ENCODE measurements around the gene SDK2. TPM values are rescaled to one million over a fixed set of nuclear protein-coding genes. Genes with fewer than 3 reads are reported as not detected.

SDK2 gene
- total and polyA plus RNA-seq, 2 of the 8 experiments (the other 6 are each of a cell fraction or from before 2014, with no cell fraction given): 3.9 to 4.1 TPM

DNA sequence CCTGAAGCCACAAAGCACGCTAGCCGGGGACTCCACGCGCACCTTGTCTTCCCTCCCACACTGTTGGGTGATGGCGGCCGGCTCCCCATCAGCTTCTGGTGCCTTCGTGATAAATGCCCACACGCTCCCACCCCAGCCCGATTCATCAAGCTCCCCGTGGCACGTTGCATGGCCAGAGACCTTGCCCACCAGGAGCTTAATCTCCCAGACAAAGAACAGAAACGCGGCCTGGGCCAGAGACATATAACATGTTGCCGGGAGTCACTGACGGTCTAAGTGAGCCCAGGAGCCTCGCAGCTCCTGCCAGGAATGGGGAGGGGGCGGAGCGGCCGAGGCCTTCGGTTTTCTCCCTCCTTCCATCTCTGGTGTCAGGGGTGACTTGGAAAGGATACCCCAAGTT, 93.1 kb downstream of the SDK2 start:
- H3K4ac ChIP-seq (replicated peaks; ENCODE audit: insufficient read length, low read depth, low read length): no peak overlapping the region
- H3K4me3 ChIP-seq (ENCODE audit: extremely low read depth in 1 of 4, insufficient read depth in 2 of 4, low read depth in 3 of 4, low read length in 4 of 4): no peak overlapping the region
- no peak for DNase-seq (ENCODE audit: low read depth in 1 of 2, low spot score in 2 of 2)
- H2BK5ac ChIP-seq (ENCODE audit: low read depth, low read length): peak overlapping the region; percentile 60; the same call in 1 of the 2 replicates
- peaks cover 0 to 3% of the 10 kb centered on the region in 2 experiments for H4K20me1 ChIP-seq (replicated peaks in 1 of 2; ENCODE audit: control insufficient read depth in 1 of 2, insufficient read depth in 2 of 2, low read length in 2 of 2)
- H4K8ac ChIP-seq (ENCODE audit: extremely low read depth, insufficient read depth, low read length): no peak overlapping the region
- H3K14ac ChIP-seq (ENCODE audit: insufficient read length): no peak overlapping the region
- 91% methylated on average over 16 of the region's 20 CpGs; no CpG with 5 or more reads in 1 of the 2 experiments for WGBS, 2 experiments (ENCODE audit: extremely low coverage in 1 of 2, insufficient coverage in 1 of 2, insufficient read length in 1 of 2, insufficient replicate concordance in 2 of 2, low coverage in 1 of 2, low lambda C conversion rate in 2 of 2, missing lambda C conversion rate in 1 of 2)
- no peak overlapping the region for H3K4me2 ChIP-seq (ENCODE audit: insufficient read depth in 1 of 2, low read depth in 2 of 2, low read length in 2 of 2)
- H2BK20ac ChIP-seq (ENCODE audit: low read length): no peak overlapping the region
- TF ChIP-seq TBP (IDR thresholded peaks at IDR 0.05; ENCODE audit: low read depth, low read length): no peak
- no peaks in the 10 kb centered on the region; a peak in 1 of 7 replicates for H3K27me3 ChIP-seq (replicated peaks in 1 of 4; ENCODE audit: control insufficient read depth in 3 of 4, extremely low read depth in 1 of 4, insufficient read depth in 3 of 4, low read length in 3 of 4)
- H2BK12ac ChIP-seq (ENCODE audit: low read depth, low read length): peak overlapping the region; percentile 87
- FAIRE-seq: no peak
- no peak overlapping the region for H3K9ac ChIP-seq (replicated peaks in 1 of 4; ENCODE audit: extremely low read depth in 1 of 4, low read depth in 3 of 4, low read length in 3 of 4)
- ChIA-PET POLR2A (ENCODE audit: partially characterized antibody) (interaction anchor here (1.0 to 1.3 kb wide), 2 partner anchors 9 to 121 kb away, joined by 3 read pairs; no protein-coding TSS in a partner anchor), CTCF (ENCODE audit: partially characterized antibody) (interaction anchor here (0.6 to 6.8 kb wide), 12 partner anchors 9 to 495 kb away, joined by 3 to 39 read pairs (median 4); no protein-coding TSS in a partner anchor)
- H3K79me1 ChIP-seq (ENCODE audit: low read depth, low read length): 0 out of 2 replicates have a peak, but pooled peaks cover 2% of the 10 kb centered on the region
- no peaks in the 10 kb centered on the region for H3K9me3 ChIP-seq (ENCODE audit: insufficient read depth in 2 of 2, low read depth in 1 of 2, low read length in 1 of 2)
- H3K56ac ChIP-seq (replicated peaks; ENCODE audit: insufficient read length, low read depth, low read length): no peak overlapping the region
- H4K5ac ChIP-seq (ENCODE audit: insufficient read length, low read depth, low read length): no peak overlapping the region
- peak overlapping the region; percentile 17 for H4K91ac ChIP-seq (replicated peaks; ENCODE audit: insufficient read length, low read length)
- no peaks in the 10 kb centered on the region for H3K79me2 ChIP-seq (ENCODE audit: control insufficient read depth in 1 of 2, insufficient read depth in 2 of 2, low read length in 2 of 2)
- H3K36me3 ChIP-seq (ENCODE audit: control insufficient read depth in 2 of 4, insufficient read depth in 4 of 4, low read length in 3 of 4): no peaks in the 10 kb centered on the region
- H2AFZ ChIP-seq (ENCODE audit: low read length): no peak overlapping the region
- no peak overlapping the region for H3K23ac ChIP-seq (ENCODE audit: insufficient read length)
- H2BK120ac ChIP-seq (replicated peaks; ENCODE audit: low read depth, low read length): no peak overlapping the region
- H3K4me1 ChIP-seq (replicated peaks in 1 of 4; ENCODE audit: control insufficient read depth in 3 of 4, insufficient read depth in 4 of 4, low read length in 3 of 4): peaks cover 0 to 31% (median 17%) of the 10 kb centered on the region in 4 experiments; a peak in 6 of 7 replicates
- no peak overlapping the region for H3K27ac ChIP-seq (ENCODE audit: low read depth, low read length)
- 0 out of 2 replicates have a peak overlapping the region, but pooled peaks have one; percentile 60 for H3K18ac ChIP-seq (ENCODE audit: extremely low read depth, low read length)
- H3K23me2 ChIP-seq (ENCODE audit: low read depth, low read length): no peaks in the 10 kb centered on the region
- H2AK5ac ChIP-seq (ENCODE audit: low read depth, low read length): no peak overlapping the region
- peak overlapping the region; percentile 72; the same call in 1 of the 2 replicates for H2BK15ac ChIP-seq (ENCODE audit: low read length)
